NB4 (cell line): Measurements from ENCODE around the gene EGLN2.

Source experiments
- DNase-seq: peaks from one replicate; pipeline ENCODE4 v3.0.0; 2010; ENCODE audit warnings: low read depth
- H3K4me3 ChIP-seq: one replicate; pipeline ENCODE4 v1.5.1; 2011; ENCODE audit warnings: mild to moderate bottlenecking, low read depth, low read length, moderate library complexity
- MYC ChIP-seq: IDR thresholded peaks from 2 replicates; pipeline ENCODE4 v1.6.1; 2011; ENCODE audit warnings: low read depth, low read length
- POLR2A ChIP-seq: IDR thresholded peaks from 2 replicates; pipeline ENCODE4 v1.6.1; 2011; ENCODE audit warnings: mild to moderate bottlenecking; ENCODE audit not compliant: insufficient read length; ENCODE audit errors: extremely low read depth
- TF ChIP-seq, protein P1 (sequence below): IDR thresholded peaks from one replicate; pipeline ENCODE4 v1.5.1; 2012; ENCODE audit warnings: low read depth, low read length
- TF ChIP-seq, protein P2 (sequence below): IDR thresholded peaks from 2 replicates; pipeline ENCODE4 v1.6.1; 2011; ENCODE audit warnings: low read depth, low read length

Gene EGLN2

DNA sequence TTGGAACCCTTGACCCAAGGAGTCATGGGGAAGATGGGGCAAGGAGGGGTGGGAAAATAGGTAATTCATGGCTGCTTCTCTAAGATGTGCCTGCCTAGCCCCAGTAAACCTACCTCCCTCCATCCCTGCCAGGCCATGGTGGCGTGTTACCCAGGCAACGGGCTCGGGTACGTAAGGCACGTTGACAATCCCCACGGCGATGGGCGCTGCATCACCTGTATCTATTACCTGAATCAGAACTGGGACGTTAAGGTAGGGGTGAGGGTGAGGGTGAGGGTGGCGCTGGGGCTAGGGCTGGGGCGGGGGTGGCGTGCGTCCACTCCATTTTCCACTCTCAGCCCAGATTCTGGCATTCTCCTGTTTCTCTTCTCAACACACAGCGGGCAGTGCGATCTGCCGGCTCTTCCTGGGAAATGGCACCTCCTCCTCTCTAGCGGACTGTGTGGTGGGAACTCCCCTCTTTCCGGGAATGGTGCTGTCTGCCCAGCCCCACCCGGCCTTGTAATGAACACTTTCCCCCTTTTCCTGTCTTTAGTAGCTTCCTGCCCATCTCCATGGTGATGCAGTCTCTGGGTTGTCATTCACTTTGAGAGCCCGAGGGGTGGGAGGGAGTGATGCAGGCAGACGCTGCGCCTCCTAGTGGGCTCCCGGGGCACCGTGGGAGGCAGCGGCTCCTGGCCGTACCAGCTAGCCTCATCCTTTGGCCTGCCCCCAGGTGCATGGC lies 7.6 kb downstream of the EGLN2 start:
- DNase-seq, result peak; percentile 44
- H3K4me3 ChIP-seq, result no peak overlapping the region
- TF ChIP-seq, protein P1, sequence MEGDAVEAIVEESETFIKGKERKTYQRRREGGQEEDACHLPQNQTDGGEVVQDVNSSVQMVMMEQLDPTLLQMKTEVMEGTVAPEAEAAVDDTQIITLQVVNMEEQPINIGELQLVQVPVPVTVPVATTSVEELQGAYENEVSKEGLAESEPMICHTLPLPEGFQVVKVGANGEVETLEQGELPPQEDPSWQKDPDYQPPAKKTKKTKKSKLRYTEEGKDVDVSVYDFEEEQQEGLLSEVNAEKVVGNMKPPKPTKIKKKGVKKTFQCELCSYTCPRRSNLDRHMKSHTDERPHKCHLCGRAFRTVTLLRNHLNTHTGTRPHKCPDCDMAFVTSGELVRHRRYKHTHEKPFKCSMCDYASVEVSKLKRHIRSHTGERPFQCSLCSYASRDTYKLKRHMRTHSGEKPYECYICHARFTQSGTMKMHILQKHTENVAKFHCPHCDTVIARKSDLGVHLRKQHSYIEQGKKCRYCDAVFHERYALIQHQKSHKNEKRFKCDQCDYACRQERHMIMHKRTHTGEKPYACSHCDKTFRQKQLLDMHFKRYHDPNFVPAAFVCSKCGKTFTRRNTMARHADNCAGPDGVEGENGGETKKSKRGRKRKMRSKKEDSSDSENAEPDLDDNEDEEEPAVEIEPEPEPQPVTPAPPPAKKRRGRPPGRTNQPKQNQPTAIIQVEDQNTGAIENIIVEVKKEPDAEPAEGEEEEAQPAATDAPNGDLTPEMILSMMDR, result peak; percentile 20
- TF ChIP-seq POLR2A (no peak), MYC (no peak)
- TF ChIP-seq, protein P2, sequence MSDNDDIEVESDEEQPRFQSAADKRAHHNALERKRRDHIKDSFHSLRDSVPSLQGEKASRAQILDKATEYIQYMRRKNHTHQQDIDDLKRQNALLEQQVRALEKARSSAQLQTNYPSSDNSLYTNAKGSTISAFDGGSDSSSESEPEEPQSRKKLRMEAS, result no peak

DNA sequence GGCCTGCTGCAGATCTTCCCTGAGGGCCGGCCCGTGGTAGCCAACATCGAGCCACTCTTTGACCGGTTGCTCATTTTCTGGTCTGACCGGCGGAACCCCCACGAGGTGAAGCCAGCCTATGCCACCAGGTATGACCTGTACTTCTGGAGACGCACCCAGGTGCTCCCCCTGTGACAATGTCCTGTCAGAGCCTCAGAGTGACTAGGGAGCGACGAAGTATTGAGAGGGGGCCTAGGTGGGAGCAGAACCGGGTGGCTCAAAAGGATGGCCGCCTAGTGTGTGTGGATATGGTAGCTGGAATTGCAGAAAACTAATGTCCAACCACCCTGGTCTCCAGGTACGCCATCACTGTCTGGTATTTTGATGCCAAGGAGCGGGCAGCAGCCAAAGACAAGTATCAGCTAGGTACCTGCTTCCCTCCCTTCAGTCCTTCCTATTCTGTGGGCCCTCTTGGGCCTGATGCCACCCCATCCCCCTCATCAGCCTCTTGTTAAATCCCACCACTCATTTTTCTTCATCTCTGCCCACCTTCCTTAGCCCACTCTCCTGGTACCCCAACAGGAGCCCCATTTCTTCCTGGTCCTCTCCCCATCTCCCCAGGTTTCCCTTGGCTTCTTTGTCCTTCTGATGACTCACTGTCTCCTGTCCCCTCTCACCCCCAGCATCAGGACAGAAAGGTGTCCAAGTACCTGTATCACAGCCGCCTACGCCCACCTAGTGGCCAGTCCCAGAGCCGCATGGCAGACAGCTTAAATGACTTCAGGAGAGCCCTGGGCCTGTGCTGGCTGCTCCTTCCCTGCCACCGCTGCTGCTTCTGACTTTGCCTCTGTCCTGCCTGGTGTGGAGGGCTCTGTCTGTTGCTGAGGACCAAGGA lies 8.4 kb downstream of the EGLN2 start:
- TF ChIP-seq MYC (no peak), POLR2A (no peak)
- TF ChIP-seq, protein P1, result no peak
- TF ChIP-seq, protein P2, result no peak
- no peak overlapping the region for H3K4me3 ChIP-seq
- DNase-seq, result no peak

DNA sequence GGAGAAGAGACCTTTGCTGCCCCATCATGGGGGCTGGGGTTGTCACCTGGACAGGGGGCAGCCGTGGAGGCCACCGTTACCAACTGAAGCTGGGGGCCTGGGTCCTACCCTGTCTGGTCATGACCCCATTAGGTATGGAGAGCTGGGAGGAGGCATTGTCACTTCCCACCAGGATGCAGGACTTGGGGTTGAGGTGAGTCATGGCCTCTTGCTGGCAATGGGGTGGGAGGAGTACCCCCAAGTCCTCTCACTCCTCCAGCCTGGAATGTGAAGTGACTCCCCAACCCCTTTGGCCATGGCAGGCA lies 9.0 kb downstream of the EGLN2 start:
- TF ChIP-seq POLR2A, result no peak
- no peak overlapping the region for H3K4me3 ChIP-seq
- DNase-seq, result no peak

DNA sequence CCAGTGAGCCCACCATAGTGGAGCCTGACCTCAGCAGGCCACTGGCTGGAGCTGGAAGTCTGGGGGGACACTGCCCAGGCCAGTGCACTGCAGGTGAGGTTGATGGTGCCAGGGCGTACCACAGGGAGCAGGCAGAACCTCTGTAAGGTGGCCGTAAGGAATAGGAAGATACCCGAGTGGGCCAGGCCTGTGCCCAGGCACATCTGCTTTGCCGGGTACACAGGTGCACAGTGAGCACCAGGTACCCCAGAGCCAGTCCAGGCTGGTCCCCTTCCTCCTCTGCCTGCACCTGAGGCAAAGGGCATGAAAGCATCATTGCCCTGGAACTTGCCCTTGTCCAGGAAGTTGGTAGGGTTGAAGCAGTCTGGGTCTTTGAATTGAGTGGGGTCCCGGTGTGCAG lies 9.5 kb downstream of the EGLN2 start:
- no peak overlapping the region for H3K4me3 ChIP-seq
- TF ChIP-seq, protein P1, result no peak
- TF ChIP-seq POLR2A (no peak), MYC (no peak)
- TF ChIP-seq, protein P2, result no peak
- DNase-seq, result no peak

DNA sequence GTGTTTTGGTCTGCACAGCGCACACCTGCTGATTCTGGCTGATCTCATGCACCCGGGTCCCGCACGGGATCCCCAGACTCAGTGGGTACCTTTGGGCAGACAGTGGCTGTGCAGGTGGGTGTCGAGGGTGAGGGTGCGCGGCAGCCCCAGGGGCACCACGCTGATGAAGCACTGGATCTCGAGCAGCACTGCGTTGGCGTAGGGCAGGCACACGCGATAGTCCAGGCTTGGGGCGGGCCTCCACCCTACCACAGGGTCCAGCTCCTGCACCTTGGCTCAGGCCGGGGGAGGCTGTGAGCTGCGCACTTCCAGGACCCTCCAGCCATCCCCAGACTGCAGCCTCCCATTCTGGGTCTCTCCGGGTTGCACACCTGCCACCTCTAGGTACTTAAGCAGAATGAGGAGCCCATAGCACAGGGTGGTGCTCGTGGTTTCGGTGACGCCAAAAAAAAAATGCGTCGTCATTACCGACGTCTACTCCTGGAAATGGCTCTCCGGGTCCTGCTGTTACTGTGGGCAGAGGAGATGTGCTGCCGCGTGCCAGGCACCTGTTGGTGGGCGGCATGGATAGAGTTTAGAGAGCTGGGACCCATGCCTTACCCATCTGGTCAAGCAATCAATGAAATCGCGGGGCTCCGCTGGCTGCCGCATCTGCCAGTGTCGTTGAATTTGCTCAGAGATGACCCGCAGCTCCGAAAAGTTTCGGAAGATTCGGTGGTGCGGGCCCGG lies 10.5 kb downstream of the EGLN2 start:
- H3K4me3 ChIP-seq, result no peak overlapping the region
- DNase-seq, result no peak
- TF ChIP-seq MYC (no peak), POLR2A (no peak)
- TF ChIP-seq, protein P2, result no peak
- TF ChIP-seq, protein P1, result no peak

DNA sequence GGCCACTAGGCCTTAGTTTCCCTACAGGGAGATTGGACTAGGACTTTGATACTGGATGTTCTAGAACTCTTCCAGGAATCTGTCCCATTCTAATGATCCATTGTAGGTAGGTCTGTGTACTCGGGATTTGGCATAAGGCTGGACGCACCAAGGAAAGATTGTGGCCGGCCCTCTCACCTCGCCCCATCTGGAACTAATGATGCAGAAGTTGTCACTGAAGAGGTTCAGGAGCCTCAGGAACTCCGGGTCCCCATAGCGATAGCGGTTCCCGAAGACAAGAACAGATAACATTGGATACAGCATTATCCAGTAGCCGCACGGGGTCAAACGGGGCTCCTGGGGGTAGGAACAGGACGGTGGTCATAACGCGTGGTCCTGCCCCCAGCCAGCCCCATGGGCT lies 11.2 kb downstream of the EGLN2 start:
- DNase-seq, result no peak
- no peak for TF ChIP-seq MYC
- no peak overlapping the region for H3K4me3 ChIP-seq

DNA sequence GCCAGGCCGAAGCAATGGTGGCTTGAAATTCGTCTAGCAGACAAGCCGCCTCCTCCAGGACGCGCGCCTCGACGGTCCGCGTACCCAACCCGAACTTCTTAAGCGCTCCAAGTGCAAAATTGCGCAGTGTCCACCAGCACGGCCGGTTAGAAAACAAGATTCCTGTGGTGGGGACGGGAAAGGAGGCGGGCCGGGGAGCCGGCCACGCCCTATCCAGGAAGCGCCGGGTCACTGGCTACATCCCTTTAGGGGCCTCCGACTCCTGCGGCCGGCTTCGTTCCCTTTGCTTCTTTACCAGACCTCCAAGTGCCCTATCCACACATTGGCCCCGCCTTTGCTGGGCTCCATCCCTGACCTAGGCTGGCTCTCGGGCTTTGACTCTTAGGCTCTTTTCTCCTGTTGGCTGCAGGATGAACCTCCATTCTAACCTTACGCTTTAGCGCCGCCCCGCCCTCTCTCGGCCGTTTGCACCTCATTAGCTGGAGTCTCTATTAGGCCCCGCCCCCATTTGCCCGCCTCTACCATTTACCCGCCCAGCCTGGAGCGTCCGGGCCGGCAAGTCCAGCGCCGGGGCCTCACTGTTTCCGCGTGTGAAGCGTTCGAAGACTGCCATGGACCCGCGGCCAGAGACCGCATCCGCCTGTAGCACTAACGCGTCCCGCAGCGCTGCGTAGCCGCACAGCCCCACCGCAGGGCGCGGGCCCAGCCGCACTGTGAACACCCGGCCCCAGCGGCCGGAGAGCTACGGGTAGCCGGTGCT lies 11.8 kb downstream of the EGLN2 start:
- peak overlapping the region; percentile 25 for H3K4me3 ChIP-seq
- peak; percentile 70 for DNase-seq
